SIG-M5 (cell line): Measurements from ENCODE around the gene PSMA1.
"Not testable (repeated sequence)": the region's sequence is repeated elsewhere in the genome, so short reads cannot be mapped to it uniquely, and the experiment has no call there.

Experiments
- DNase-seq: peaks from one replicate; lab custom pipeline; 2025; lab: John Stamatoyannopoulos, UW

PSMA1 gene

DNA sequence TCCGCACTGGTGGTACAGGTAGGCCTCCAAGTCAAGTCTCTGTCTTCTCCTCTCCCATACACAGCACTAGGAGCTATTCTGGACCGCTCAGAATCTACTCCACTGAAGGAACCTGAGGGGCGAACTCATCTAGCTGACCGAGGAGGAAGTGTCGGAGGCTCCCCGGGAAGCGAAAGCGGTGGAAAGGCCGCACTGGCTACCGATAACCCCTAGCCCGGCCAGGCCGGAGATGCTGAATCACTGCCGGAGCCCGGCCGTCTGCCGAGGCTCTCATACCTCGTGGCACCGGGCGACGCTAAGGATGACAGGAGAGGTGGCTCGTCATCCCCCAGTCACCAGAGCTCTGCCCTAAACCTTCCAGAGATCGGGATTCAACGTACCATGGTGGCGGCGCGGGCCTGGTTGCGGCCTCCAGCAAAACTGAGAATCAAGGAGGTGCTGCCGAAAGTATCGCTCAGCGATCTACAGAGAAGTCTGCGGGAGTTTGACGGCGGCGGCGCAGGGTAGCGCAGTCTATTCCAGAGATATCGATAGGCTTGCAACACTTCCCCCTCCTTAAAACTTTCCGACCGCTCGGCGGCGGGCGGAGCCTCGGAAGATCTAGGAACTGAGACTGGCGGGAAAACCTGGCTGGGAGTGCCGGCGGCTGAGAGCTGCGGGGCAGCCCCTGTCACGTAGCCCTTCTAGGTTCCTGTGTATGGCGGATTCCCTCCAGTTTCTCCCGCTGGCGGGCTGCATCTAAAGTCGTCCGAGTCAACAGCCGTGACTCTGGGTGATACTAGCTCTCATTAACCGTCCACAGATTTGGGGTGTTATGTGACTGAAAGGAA lies at the start of gene PSMA1:
Gene PSMA1 (minus strand): TSS at position 470 of the 830 bp plus-strand sequence. CDS start 87 bp downstream, at position 383.
- DNase-seq, result peak; percentile 92

DNA sequence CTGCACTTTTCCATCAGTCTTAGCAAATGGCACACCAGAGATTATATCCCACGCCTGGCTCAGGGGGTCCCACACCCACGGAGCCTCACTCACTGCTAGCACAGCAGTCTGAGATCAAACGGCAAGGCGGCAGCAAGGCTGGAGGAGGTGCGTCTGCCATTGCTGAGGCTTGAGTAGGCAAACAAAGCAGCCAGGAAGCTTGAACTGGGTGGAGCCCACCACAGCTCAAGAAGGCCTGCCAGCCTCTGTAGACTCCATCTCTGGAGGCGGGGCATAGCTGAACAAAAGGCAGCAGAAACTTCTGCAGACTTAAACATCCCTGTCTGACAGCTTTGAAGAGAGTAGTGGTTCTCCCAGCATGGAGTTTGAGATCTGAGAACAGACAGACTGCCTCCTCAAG lies 49.3 kb upstream of the PSMA1 start:
- DNase-seq, result not testable (repeated sequence)

DNA sequence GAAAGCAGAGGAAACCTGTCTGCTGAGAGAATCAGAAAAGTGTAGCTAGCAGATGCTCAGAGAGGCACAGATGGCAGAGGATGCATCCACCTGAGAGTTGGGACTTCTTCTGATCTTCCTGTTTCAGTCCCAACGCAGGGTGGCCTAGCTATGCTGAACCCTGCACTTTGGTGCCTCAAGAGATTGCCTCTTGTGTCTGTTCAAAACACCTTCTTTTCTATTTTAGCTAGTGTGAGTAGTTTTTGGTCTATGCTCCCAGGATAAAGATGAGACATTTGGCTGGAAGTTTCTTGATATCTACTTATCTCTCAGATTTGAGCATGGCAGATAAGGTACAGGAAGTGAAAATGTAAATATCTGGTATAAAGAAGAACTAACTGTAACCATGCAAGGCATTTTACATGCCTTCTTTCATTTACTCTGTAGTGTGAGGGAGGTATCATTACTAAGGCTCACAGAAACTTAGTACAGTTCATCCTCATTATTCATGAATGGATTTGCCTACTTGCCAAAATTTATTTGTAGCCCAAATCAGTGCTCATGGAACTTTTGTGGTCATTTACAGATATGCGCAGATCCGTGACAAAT lies 47.0 kb upstream of the PSMA1 start:
- no peak for DNase-seq

DNA sequence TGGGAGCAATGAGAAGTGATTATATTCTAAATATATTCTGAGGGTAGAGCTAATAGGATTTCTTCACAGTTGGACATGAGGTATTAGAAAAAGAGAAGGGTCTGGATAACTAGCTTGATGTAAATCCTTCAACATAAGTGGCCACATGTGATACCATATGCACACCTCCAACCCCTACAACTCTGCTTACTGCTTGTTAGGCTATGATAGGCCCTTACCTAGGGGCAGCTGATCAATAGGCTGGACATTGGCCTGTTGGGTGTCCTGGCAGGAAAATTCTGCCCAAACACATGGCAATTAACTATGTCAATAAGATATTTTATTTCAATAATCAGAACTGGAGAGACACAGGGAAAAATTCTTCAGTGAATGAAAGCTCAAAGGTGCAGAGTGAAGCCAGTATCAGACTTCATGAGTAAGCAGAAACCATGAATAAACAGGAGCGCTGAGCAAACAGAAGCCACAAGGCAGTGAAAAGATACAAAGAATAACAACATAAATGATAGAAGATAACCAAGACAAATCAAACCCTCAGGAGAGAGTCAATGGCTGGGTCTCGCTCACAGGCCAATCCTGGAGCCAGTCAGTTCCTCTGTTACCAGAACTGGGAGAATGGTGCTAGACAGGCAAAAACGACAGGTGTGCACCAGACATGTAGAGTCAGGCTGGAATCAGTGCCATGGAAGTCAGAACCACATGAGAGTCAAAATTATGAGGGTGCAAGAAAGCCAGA lies 46.3 kb upstream of the PSMA1 start:
- no peak for DNase-seq

DNA sequence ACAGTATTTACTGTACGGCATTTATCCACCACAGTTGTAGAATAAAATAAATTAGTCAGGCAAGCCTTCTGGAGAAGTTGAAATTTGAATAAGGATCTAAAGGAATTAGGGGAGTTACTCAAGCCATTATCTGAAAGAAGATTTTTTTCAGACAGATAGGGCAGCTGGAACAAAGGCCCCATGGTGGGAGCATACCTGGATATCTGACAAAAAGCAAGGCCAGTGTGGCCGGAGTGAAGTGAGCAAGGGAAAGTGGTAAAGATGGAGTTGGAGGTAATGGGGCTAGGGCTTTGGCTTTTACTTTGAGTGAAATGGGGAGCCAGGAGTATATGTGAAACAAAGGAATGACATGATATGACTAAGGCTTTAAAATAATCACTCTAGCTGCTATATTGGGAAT lies 45.7 kb upstream of the PSMA1 start:
- no peak for DNase-seq

DNA sequence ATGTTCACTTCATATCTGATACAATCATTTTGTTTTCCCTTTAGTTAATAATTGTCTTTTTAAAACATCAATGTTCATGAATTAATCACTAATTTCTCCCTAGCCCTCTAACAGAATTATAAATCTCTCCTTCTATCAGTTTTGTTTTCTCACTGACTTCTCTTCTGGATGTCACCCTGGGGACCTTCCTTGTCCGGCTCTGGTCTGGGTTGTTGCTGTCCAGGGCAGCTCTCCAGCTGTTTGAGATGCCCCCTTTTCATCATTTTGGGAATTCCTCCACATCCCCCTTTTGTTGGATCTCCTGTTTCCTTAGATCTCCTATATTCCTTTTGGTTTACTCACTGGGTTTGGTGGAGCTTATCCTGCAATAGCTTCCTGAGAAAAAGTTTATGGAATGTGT lies 35.6 kb upstream of the PSMA1 start:
- DNase-seq, result no peak

DNA sequence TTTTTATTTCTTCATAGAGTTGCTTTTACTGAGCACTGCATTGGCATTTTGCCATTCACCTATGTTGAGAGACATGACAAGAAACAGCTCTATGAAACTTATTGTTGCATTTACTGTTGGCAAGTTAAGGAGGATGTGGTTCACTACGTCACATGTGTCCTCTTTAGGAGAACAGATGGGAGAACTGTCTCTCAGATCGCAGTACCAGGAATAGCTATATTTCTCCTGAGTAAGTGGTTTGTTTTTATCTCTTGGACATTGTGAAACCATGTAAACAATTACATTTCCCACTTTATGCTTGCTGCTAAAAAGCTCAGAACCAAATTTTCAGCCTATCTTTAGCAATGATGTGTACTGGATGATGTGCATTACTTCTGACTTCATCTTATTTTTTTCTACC lies 34.8 kb upstream of the PSMA1 start:
- no peak for DNase-seq

DNA sequence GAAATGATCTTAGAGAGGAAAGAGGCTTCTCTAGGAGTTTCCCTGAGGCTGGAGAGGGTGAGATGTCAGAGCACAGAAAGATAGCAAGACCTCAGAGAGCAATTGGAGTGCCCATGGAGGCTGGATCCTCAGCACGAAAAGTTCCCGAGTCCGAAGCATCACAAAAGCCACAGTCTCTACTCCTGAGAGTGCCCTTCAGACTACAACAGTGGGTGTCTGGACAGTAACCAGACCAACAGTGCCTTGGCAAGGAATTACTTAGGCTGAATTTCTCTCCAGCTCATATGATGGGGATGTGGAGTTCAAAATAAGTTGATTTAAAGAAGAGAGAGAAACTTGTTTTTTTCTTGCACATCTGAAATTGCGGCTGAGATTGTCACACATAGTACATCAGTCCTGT lies 31.9 kb upstream of the PSMA1 start:
- DNase-seq, result no peak

DNA sequence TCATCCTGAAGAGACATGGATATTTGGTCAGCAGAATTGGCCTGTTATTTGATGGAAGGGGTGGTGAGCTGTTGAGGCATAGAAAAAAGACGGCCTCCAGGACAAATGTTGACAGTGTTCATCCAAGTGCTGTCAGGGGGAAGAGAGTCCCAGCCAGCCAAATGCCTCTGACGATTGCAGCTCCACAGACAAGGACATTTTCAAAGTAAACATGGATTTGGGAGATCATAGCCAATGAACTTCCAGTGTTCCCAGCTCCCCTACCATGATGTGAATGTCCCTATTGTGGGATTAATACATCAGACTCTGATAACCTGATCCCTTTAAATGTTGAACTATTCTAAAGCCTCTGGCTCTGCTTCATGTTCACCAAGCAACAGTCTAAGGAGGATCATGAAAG lies 31.2 kb upstream of the PSMA1 start:
- DNase-seq, result no peak

DNA sequence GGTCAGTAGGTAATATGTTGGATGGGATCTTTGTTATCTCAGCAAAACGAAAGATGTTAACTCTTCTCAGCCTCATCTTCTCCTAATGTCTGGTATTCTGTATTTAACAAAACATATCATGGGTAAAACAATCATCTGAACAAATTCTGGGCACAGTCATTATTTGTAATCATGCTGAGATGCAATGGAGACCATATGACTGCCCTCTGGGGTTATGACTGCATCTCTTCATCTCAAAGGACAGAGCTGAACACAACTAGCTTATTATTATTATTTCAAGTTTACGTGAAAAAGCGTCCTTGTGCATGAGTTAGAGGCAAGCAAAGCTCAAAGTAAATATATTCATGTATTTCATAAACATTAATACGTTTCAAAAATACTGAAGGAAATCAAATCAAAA lies 29.7 kb upstream of the PSMA1 start:
- DNase-seq, result no peak

DNA sequence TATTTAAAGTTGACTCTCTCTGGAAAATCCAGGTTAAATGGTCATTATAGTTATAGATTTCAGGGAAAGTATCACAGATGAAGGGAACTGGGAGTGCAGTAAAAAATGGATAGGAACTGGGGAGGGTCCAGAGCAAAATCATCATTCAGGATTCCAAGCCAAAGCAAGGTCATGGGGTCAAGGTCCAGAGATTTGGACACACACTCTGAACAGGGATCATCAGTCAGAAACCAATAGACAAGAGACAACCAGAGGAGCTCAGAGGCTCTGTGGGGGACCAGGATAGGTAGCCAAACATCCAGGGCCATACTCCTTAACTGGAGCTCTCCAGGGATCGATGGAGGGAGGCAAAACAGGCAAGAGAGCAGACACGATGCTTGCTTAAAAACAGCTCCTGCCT lies 27.3 kb upstream of the PSMA1 start:
- DNase-seq, result no peak

DNA sequence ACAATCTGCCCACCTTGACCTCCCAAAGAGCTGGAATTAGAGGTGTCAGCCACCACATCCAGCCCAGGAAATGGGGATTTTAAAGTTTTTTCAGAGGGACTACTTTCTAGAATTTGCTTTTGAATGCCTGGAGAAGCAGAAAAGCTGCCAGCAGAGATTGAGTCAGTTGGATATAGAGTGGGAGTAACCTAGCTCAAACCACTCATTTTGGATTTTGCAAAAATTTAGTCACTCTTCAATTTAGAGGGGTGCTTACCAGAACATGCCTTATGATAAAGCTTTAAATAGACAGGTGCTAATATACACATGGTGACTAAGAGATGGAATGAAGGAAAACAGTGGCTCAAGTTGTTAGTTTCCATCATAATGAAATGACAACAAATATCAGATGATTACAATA lies 26.5 kb upstream of the PSMA1 start:
- no peak for DNase-seq

DNA sequence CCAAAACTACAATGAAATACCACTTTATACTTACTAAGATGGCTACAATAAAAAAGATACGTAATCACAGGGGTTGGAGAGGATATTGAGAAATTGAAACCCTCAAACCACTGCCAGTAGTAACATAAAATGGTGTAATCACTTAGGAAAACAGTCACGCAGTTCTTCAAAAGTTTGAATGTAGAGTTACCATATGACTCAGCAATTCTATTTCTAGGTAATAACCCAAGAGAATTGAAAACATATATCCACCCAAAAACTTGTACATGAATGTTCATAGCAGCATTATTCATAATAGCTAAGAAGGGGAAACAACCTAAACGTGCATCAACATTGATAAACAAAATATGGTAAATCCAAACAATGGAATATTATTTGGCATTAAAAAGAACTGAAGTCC lies 24.4 kb upstream of the PSMA1 start:
- peak; percentile 91 for DNase-seq

DNA sequence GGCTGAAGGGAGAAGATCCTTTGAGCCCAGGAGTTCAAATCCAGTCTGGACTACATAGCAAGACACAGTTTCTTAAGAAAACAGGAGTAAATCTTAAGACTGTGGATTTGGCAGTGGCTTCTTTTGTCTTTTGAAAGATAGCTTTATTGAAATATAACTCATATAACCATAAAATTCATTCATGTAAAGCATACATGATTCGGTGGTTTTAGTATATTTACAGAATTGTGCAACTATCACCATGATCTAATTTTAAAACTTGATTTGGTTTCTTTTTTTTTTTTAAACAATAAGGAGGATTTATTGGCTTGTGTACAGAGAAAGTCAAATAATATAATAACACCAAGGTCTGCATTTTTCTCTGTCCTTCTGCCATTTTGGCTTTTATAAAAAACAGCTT lies 23.1 kb upstream of the PSMA1 start:
- no peak for DNase-seq

DNA sequence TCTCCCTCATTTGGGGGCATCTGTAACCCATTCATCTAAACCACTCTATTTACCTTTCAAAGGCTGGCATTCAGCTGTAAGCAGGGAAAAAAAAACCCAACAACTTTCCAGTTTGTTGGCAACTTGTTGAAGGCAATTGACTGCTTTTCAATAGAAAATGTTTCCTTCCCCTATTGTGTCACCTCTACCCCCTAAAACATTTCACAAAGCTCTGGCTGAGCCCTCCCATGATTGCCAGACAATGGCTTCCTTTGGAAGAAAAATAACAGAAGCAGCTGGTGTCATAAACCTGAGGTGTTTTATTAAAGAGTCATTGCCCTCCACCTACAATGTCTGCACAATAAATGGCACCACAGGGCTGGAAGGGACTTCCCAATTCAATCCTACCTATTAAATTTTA lies 22.1 kb upstream of the PSMA1 start:
- no peak for DNase-seq

DNA sequence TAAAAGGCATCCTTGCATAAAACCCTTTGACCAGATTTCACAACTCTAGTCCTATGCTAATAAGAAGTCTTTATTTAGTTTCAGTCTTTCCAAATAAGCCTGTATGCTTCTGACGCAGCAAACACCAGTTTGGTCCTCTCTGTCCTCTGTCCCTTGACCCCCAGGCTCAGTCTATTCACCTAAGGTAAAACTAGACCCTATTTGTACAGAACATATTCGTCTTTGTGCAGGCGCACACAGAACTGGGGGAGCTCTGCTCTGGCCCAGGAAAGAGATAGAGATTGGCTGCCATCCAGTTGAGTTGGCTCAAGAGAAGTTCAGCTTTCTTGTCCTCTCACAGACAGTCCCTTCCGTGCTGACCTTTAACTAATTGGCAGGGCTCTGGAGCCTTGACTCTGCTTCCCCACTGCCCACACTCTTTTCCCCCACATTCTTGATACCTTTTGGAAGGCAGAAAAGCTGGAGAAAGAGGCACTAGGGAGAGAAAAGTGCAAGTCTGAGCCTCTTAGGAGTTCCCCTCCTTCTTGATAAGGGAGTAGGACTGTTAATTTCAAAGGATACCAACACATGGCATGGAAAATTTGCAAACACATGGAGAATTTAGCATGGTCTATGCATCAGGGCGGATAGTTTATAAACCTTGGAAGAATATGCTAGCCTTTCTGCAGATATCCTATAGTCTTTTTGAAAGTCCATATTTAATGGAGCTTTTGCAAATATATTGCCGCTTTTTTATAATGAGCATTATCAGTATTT lies 21.2 kb upstream of the PSMA1 start:
- DNase-seq, result no peak

DNA sequence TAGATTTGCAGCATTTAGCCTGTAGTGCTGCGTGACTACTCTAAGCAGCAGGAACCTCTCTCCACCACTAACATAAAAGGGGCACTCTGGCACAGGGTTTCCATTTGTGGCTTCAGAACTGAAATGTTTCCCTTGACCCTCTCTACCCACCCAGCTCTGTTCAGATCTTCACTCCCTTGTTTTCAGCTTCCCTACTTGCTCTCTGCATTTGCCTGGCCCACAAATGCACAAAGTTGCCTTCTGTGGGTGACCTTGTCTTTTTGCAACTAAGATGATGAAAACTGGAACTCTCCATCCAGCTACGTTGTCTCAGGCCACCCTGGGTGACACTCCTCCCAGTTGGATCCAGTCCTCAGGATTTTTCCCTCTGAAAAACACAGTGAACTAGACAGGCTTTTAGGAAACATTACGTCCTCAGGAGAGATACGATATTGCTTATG lies 19.8 kb upstream of the PSMA1 start:
- DNase-seq, result no peak

DNA sequence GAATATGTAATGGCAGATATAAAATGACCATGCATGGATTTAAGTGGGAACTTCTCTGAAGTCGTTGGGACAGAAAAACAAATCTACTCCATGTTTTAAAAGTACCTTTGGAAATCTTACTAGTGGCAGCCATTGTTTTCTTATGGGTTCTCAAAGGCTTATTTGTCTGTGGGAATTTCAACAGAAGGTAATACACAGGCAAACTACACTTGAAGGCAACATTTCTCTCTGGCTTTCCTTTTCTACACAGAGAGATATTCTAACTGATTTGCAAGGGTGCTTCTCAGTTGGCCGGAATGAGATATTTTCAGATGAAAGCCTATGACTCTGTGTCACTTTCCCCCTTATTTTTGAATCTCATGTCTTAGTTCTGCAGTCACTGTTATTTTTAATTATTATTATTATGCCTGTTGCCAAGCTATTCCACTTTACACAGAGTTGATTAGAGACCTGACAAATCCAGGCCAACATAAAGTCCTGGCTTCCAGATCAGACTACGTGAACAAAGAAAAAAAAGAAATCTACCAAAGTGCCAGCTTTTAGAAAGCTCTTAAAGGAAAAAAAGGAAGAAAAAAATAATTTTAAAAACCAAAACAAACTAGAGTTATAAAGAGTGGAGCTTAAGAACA lies 18.9 kb upstream of the PSMA1 start:
- DNase-seq, result no peak

DNA sequence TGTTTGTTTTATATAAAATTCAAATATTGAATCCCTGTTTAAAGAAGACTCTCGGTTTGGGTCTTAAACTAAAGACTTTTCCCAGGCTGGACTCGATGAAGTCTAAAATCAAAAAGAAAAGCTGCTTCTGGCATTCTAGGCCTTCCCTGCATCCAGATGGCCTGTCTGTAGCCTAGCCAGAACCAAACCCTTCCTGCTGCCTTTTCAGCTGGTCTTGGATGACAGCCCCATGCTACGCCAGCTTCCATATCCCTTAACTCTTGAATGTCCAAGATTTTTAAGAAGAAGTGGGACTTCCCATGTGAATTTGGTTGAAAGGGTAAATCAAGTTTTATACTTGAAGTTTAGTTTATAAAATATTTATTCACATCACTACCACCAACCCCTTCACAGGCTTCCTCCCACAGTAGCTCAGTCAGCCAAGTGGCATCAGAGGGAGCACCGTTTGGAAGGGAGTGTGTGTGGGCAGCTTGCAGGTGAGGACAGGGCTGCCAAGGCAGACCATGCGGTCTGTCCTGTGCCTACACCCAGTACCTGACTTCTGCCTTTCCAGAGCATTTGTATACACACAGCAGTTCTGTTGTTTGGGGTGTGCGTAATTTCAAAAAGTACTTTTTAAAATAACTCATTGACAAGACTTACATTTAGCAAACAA lies 18.2 kb upstream of the PSMA1 start:
- no peak for DNase-seq

DNA sequence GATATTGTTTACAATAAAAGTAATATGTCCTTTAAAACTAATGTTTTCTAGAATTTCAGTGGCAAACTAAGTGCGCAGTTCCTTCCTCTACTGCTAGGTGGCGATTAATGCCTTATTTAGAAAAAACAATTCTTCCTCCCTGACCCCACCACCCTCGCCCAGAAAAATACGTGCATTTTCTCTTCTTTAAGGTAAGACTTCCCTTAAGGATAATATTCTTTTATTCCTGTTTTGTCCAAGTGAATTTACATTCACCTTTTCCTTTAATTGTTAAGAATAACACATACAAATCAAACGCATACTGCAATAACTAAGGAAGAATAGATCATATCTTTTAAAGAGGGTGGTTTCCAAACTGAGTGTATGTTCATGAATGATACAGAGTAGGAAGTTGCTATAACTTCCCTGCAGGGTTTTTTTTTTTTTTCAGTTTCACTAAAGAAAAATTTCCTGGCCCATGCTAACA lies 17.0 kb upstream of the PSMA1 start:
- no peak for DNase-seq

DNA sequence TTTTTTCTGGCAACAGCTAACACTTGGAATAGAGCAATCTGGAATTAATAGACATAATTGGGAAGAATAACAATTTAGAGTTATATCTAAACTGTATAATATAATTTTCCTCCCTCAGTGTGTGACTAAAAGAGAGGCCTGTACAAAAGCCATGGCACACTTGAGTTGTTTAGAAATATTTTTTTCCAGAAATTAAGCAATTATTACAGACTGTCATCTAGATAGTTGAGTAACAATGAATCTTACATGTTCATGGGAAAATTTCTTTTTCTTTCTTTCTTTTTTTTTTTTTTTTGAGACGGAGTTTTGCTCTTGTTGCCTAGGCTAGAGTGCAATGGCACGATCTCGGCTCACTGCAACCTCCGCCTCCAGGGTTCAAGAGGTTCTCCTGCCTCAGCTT lies 15.0 kb upstream of the PSMA1 start:
- DNase-seq, result not testable (repeated sequence)
